Endothelial cell of umbilical vein (primary cell): ENCODE measurements around the gene RAB40C. TPM values are rescaled to one million over a fixed set of nuclear protein-coding genes. Genes with fewer than 3 reads are reported as not detected.

Experiments
- BruUV-seq: library from RNA; stranded (reverse); fragments of 400-500 nt; replicated peaks from 2 replicates; lab custom pipeline; 2021; lab: Mats Ljungman, UMichigan
- CTCF ChIA-PET: fragments of 300-600, 350-600 bp; sonication (Branson Sonifier 250); formaldehyde crosslinking; loops from one replicate; lab custom pipeline; 2021; ENCODE audit warnings: antibody characterized with exemption, inconsistent platforms; lab: Charles Lee
- POLR2A ChIA-PET: fragments of 300-600, 350-600 bp; sonication (Branson Sonifier 250); formaldehyde crosslinking; loops from one replicate; lab custom pipeline; 2021; ENCODE audit warnings: antibody characterized with exemption, inconsistent platforms; lab: Charles Lee
- DNase-seq: peaks from one replicate; pipeline ENCODE4 v3.0.0-alpha.2; 2011; ENCODE audit warnings: low read depth, low spot score
- FAIRE-seq: peaks from 2 replicates; lab custom pipeline; 2011; peaks lifted over from hg19 to GRCh38; lab: Jason Lieb, UNC
- H2AFZ ChIP-seq: 2 replicates; pipeline ENCODE4 v1.6.0; 2012; ENCODE audit warnings: low read depth, low read length, control low read depth, inconsistent platforms
- H3K27ac ChIP-seq: 2 replicates; pipeline ENCODE4 v1.5.1; 2011; ENCODE audit warnings: low read depth, mild to moderate bottlenecking, control low read depth, low read length, moderate library complexity; ENCODE audit not compliant: insufficient read depth
- H3K27me3 ChIP-seq, 2 experiments: 2 replicates each; pipeline versions ENCODE4 v1.6.0 to v1.6.1; 2011; ENCODE audit warnings: low read length in 2 of 2, mixed read lengths in 1 of 2; ENCODE audit not compliant: control insufficient read depth in 2 of 2, insufficient read depth in 2 of 2
- H3K36me3 ChIP-seq, 2 experiments: 2 replicates in 1 of 2; 3 replicates in 1 of 2; pipeline ENCODE4 v1.5.1; 2011; ENCODE audit warnings: low read length in 2 of 2, mild to moderate bottlenecking in 1 of 2, moderate library complexity in 1 of 2; ENCODE audit not compliant: control insufficient read depth in 2 of 2, insufficient read depth in 2 of 2; ENCODE audit errors: extremely low read depth in 1 of 2
- H3K4me1 ChIP-seq: 3 replicates; pipeline ENCODE4 v1.5.1; 2011; ENCODE audit warnings: mild to moderate bottlenecking, low read length; ENCODE audit not compliant: control insufficient read depth, insufficient read depth; ENCODE audit errors: extremely low read depth
- H3K4me2 ChIP-seq: 2 replicates; pipeline ENCODE4 v1.6.1; 2011; ENCODE audit warnings: low read length, control low read depth, mixed read lengths; ENCODE audit not compliant: insufficient read depth
- H3K4me3 ChIP-seq, 3 experiments: fragments of 200-600 bp in 1 of 3; sonication (generic), shearing (Covaris generic) in 1 of 3; replicated peaks in 1 of 3; 2 replicates each; pipeline ENCODE4 v1.5.1; 2011 to 2016; ENCODE audit warnings: control low read depth in 3 of 3, low read length in 3 of 3, mild to moderate bottlenecking in 2 of 3, inconsistent platforms in 1 of 3, low read depth in 1 of 3, moderate library complexity in 1 of 3; ENCODE audit not compliant: insufficient read depth in 1 of 3
- H3K79me2 ChIP-seq: 2 replicates; pipeline ENCODE4 v1.6.0; 2012; ENCODE audit warnings: low read length, inconsistent platforms; ENCODE audit not compliant: control insufficient read depth, insufficient read depth
- H3K9ac ChIP-seq: replicated peaks from 2 replicates; pipeline ENCODE3; 2011; ENCODE audit warnings: low read length, control low read depth; ENCODE audit not compliant: insufficient read depth; ENCODE audit errors: extremely low read depth
- H3K9me1 ChIP-seq: replicated peaks from 3 replicates; pipeline ENCODE4 v1.6.0; 2011; ENCODE audit warnings: mild to moderate bottlenecking, low read length; ENCODE audit not compliant: control insufficient read depth, insufficient read depth; ENCODE audit errors: extremely low read depth
- H3K9me3 ChIP-seq: replicated peaks from 2 replicates; pipeline ENCODE4 v1.5.1; 2012; ENCODE audit warnings: low read length, inconsistent platforms; ENCODE audit not compliant: control insufficient read depth, insufficient read depth
- H4K20me1 ChIP-seq: replicated peaks from 2 replicates; pipeline ENCODE3; 2011; ENCODE audit warnings: mild to moderate bottlenecking, low read length; ENCODE audit not compliant: control insufficient read depth, insufficient read depth; ENCODE audit errors: extremely low read depth
- EZH2 ChIP-seq: IDR thresholded peaks from 2 replicates; pipeline ENCODE4 v1.6.1; 2012; ENCODE audit warnings: borderline replicate concordance, low read depth, mild to moderate bottlenecking, moderate library complexity, low read length, inconsistent platforms; ENCODE audit not compliant: severe bottlenecking
- FOS ChIP-seq: IDR thresholded peaks from 2 replicates; pipeline ENCODE4 v1.6.1; 2011; ENCODE audit warnings: mild to moderate bottlenecking, low read length, moderate library complexity, borderline replicate concordance; ENCODE audit not compliant: insufficient read depth
- GATA2 ChIP-seq: IDR thresholded peaks from 2 replicates; pipeline ENCODE4 v1.7.0; 2011; ENCODE audit warnings: low read depth, mild to moderate bottlenecking, moderate library complexity, mixed read lengths, low read length; ENCODE audit not compliant: insufficient read length, insufficient read depth
- JUN ChIP-seq: IDR thresholded peaks from 2 replicates; pipeline ENCODE4 v1.6.1; 2011; ENCODE audit warnings: borderline replicate concordance, low read depth; ENCODE audit not compliant: insufficient read length, insufficient read depth
- MYC ChIP-seq: IDR thresholded peaks from one replicate; pipeline ENCODE4 v1.6.1; 2011; ENCODE audit warnings: mild to moderate bottlenecking, low read depth, low read length
- POLR2A ChIP-seq: IDR thresholded peaks from 2 replicates; pipeline ENCODE4 v1.6.1; 2012; ENCODE audit warnings: low read depth, mild to moderate bottlenecking, control low read depth, low read length
- POLR2AphosphoS5 ChIP-seq: IDR thresholded peaks from 2 replicates; pipeline ENCODE4 v1.6.1; 2012; ENCODE audit warnings: low read depth, mild to moderate bottlenecking, control low read depth, low read length, moderate library complexity; ENCODE audit not compliant: insufficient read depth
- dilution Hi-C: fragments of 300-500 bp; cut with MboI; formaldehyde crosslinking; loops from one replicate; pipeline ENCODE4 v1.15.0; 2019; ENCODE audit warnings: low sequenced_read_pairs; ENCODE audit not compliant: extremely low pct_ligation_motif_present
- intact Hi-C: fragments of 100-400 bp; cut with micrococcal nuclease; formaldehyde crosslinking; loops from one replicate; pipeline ENCODE4 v1.10.0; 2022
- polyA plus RNA-seq, 4 experiments: library from polyadenylated mRNA; depleted of rRNA in 3 of 4; stranded (reverse) in 3 of 4; unstranded in 1 of 4; fragments of >200 nt; gene quantifications; 2 replicates each; pipeline versions ENCODE4 v1.2.1 to v1.2.3, GENCODE V29; 2011 to 2012; ENCODE audit warnings: missing spikeins in 1 of 4
- total RNA-seq: library from RNA; stranded (reverse); gene quantifications from 2 replicates; pipeline ENCODE4 v1.2.3, GENCODE V29; 2021
- TF ChIP-seq, protein P1 (sequence below): IDR thresholded peaks from 2 replicates; pipeline ENCODE4 v1.6.1; 2011; ENCODE audit not compliant: insufficient read depth, insufficient read length
- TF ChIP-seq, protein P2 (sequence below), 2 donors: IDR thresholded peaks; 1 replicate in 1 of 2; 2 replicates in 1 of 2; pipeline ENCODE4 v1.5.1; 2011; ENCODE audit warnings: low read length in 2 of 2, mild to moderate bottlenecking in 2 of 2, moderate library complexity in 2 of 2, control low read depth in 1 of 2, inconsistent platforms in 1 of 2, low read depth in 1 of 2; ENCODE audit not compliant: insufficient read depth in 1 of 2; ENCODE audit errors: extremely low read depth in 1 of 2

The RAB40C gene
- total and polyA plus RNA-seq, 2 donors (not counting 3 experiments of a cell fraction or from before 2014, with no cell fraction given): 12.4 to 18.8 TPM

DNA sequence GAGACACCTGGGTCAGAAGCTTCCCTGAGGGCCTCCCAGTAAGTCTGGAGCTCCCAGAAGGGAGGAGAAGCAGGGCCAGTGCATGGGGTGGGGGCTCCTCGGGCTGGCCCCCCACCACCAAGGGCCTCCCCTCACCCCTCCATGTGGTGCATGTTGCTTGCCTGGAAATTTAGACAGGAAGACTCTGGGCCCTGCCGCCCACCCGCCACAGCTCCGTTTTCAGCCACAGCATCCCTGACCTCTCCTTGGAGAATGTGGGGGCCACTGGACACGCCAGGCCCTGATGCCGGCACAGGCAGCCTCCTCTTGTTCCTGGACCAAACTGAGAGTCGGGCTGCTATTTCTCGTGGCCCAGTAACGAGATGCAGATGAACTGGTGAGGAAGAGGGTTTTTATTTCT lies 49.0 kb downstream of the RAB40C start:
- Histone ChIP-seq H3K36me3 (no peaks in the 10 kb centered on the region), H3K9me3 (no peaks in the 10 kb centered on the region), H3K9me1 (no peaks in the 10 kb centered on the region), H3K27ac (no peak overlapping the region), H2AFZ (no peak overlapping the region), H3K4me3 (no peak overlapping the region), H4K20me1 (no peaks in the 10 kb centered on the region), H3K9ac (no peak overlapping the region), H3K27me3 (no peaks in the 10 kb centered on the region), H3K4me2 (no peak overlapping the region), H3K79me2 (peaks cover 8% of the 10 kb centered on the region), H3K4me1 (peaks cover 13% of the 10 kb centered on the region)
- POLR2A ChIA-PET: no interaction called here
- dilution Hi-C loops: no loop called here
- BruUV-seq: no TSS peak
- no peak for FAIRE-seq
- no peak for DNase-seq
- TF ChIP-seq, protein P1, sequence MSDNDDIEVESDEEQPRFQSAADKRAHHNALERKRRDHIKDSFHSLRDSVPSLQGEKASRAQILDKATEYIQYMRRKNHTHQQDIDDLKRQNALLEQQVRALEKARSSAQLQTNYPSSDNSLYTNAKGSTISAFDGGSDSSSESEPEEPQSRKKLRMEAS: no peak
- no peak for TF ChIP-seq POLR2AphosphoS5
- no peak for TF ChIP-seq FOS
- TF ChIP-seq MYC: no peak
- TF ChIP-seq EZH2: no peak
- TF ChIP-seq POLR2A: no peak
- CTCF ChIA-PET: interaction anchor here (1.1 kb wide), 1 partner anchor 22 kb away, joined by 3 read pairs; no protein-coding TSS in a partner anchor
- intact Hi-C loops: no loop called here

DNA sequence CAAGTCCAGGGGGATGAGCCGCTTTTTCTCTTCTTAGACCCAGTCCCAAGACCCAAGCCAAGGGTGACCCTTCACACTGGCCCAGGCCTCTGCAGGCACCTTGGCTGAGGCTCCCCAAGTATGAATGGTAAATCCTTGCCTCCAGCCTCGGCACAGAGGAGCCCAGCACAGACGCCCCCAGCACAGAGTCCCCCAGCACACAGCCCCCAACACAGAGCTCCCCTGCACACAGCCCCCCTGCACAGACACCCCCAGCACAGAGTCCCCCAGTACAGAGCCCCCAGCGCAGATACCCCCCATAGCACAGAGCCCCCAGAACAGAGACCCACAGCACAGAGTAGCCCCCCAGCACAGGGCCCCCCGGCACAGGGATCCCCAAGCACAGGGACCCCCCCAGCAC lies 50.7 kb downstream of the RAB40C start:
- dilution Hi-C loops (no loop called here), intact Hi-C loops (no loop called here)
- no peak overlapping the region for H2AFZ ChIP-seq
- FAIRE-seq: no peak
- TF ChIP-seq GATA2: no peak
- TF ChIP-seq, protein P1: no peak
- TF ChIP-seq, protein P2, sequence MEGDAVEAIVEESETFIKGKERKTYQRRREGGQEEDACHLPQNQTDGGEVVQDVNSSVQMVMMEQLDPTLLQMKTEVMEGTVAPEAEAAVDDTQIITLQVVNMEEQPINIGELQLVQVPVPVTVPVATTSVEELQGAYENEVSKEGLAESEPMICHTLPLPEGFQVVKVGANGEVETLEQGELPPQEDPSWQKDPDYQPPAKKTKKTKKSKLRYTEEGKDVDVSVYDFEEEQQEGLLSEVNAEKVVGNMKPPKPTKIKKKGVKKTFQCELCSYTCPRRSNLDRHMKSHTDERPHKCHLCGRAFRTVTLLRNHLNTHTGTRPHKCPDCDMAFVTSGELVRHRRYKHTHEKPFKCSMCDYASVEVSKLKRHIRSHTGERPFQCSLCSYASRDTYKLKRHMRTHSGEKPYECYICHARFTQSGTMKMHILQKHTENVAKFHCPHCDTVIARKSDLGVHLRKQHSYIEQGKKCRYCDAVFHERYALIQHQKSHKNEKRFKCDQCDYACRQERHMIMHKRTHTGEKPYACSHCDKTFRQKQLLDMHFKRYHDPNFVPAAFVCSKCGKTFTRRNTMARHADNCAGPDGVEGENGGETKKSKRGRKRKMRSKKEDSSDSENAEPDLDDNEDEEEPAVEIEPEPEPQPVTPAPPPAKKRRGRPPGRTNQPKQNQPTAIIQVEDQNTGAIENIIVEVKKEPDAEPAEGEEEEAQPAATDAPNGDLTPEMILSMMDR (IDR thresholded peaks at IDR 0.05; ENCODE audit: extremely low read depth in 1 of 2, insufficient read depth in 1 of 2, low read depth in 1 of 2, low read length in 2 of 2): no peak
- TF ChIP-seq MYC: no peak
- no peak for TF ChIP-seq FOS
- no peak for TF ChIP-seq EZH2
- no peak for TF ChIP-seq POLR2AphosphoS5
- no peak for TF ChIP-seq POLR2A
- no peak for TF ChIP-seq JUN
- H3K27ac ChIP-seq: no peak overlapping the region
- H3K36me3 ChIP-seq: no peaks in the 10 kb centered on the region
- no peaks in the 10 kb centered on the region for H3K9me3 ChIP-seq
- DNase-seq: no peak
- H4K20me1 ChIP-seq: no peaks in the 10 kb centered on the region
- H3K4me2 ChIP-seq: no peak overlapping the region
- no peak overlapping the region for H3K4me3 ChIP-seq
- H3K27me3 ChIP-seq: no peaks in the 10 kb centered on the region
- ChIA-PET CTCF (interaction anchor here (0.7 kb wide), 1 partner anchor 15 kb away, joined by 3 read pairs; no protein-coding TSS in a partner anchor), POLR2A (no interaction called here)
- H3K4me1 ChIP-seq: peaks cover 9% of the 10 kb centered on the region
- no peaks in the 10 kb centered on the region for H3K79me2 ChIP-seq
- BruUV-seq: no TSS peak
- H3K9ac ChIP-seq: no peak overlapping the region
- no peaks in the 10 kb centered on the region for H3K9me1 ChIP-seq
